NOMO-1 treated with dmso at 0.1 percent for 144 hours (cell line): ENCODE results near the gene ATG3.
A peak's percentile ranks its signal among the peaks of the same experiment; 100 is the strongest.

Experiments
- DNase-seq: peaks from one replicate; lab custom pipeline; 2025; ENCODE audit not compliant: unreplicated experiment; lab: John Stamatoyannopoulos, UW

Gene ATG3

GRCh38 chr3:112561734-112562529 is at the start of gene ATG3, which contains the start of gene SLC35A5:
Gene ATG3 (minus strand): TSS chr3:112561962. CDS start chr3:112561528, 434 bp downstream.
Gene SLC35A5 (plus strand): TSS chr3:112562045. CDS start chr3:112563404, 1,359 bp downstream.
- peak; percentile 98 for DNase-seq

- DNase-seq = no peak
Measured at GRCh38 chr3:112610121-112610520, 48.4 kb upstream of the ATG3 start.

- DNase-seq = no peak
Measured at GRCh38 chr3:112607863-112608262, 46.1 kb upstream of the ATG3 start.

GRCh38 chr3:112606098-112606497 is 44.3 kb upstream of the ATG3 start:
- no peak for DNase-seq

GRCh38 chr3:112605285-112605684 is 43.5 kb upstream of the ATG3 start:
- no peak for DNase-seq

- no peak for DNase-seq
Measured at GRCh38 chr3:112604536-112604935, 42.8 kb upstream of the ATG3 start.

- DNase-seq = no peak
Measured at GRCh38 chr3:112602217-112602838, 40.6 kb upstream of the ATG3 start.

- DNase-seq = no peak
Measured at GRCh38 chr3:112598731-112599130, 37.0 kb upstream of the ATG3 start.

- DNase-seq = no peak
Measured at GRCh38 chr3:112597945-112598344, 36.2 kb upstream of the ATG3 start.

- DNase-seq = no peak
Measured at GRCh38 chr3:112594856-112595255, 33.1 kb upstream of the ATG3 start.

- DNase-seq = no peak
Measured at GRCh38 chr3:112593258-112593657, 31.5 kb upstream of the ATG3 start.

- DNase-seq = no peak
Measured at GRCh38 chr3:112587336-112587735, 25.6 kb upstream of the ATG3 start.

- DNase-seq = no peak
Measured at GRCh38 chr3:112585782-112586181, 24.0 kb upstream of the ATG3 start.

GRCh38 chr3:112583105-112583504 is 21.3 kb upstream of the ATG3 start:
- no peak for DNase-seq

GRCh38 chr3:112582244-112582874 is 20.6 kb upstream of the ATG3 start:
- peak; percentile 28 for DNase-seq

GRCh38 chr3:112579697-112580096 is 17.9 kb upstream of the ATG3 start:
- DNase-seq = no peak

GRCh38 chr3:112579232-112579631 is 17.5 kb upstream of the ATG3 start:
- DNase-seq = peak; percentile 69

- no peak for DNase-seq
Measured at GRCh38 chr3:112572701-112573100, 10.9 kb upstream of the ATG3 start.

- no peak for DNase-seq
Measured at GRCh38 chr3:112569265-112569664, 7.5 kb upstream of the ATG3 start.

- no peak for DNase-seq
Measured at GRCh38 chr3:112568642-112569041, 6.9 kb upstream of the ATG3 start.

- DNase-seq = no peak
Measured at GRCh38 chr3:112564940-112565305, 3.2 kb upstream of the ATG3 start.
